OCI-LY7 (cell line): ENCODE data around the gene TPST1. TPM values are rescaled to one million over a fixed set of nuclear protein-coding genes. Genes with fewer than 3 reads are reported as not detected.

Experiments
- BruUV-seq: library from RNA; stranded (reverse); fragments of 400-500 nt; replicated peaks from 2 replicates; lab custom pipeline; 2021; lab: Mats Ljungman, UMichigan
- CTCF ChIA-PET: fragments of 300-600 bp; sonication (Branson Sonifier 250); formaldehyde crosslinking; loops from one replicate; lab custom pipeline; 2022; ENCODE audit warnings: antibody characterized with exemption; ENCODE audit not compliant: unreplicated experiment; lab: Charles Lee
- POLR2A ChIA-PET: fragments of 300-600 bp; sonication (Branson Sonifier 250); formaldehyde crosslinking; loops from one replicate; lab custom pipeline; 2022; ENCODE audit warnings: antibody characterized with exemption; lab: Charles Lee
- DNase-seq: peaks from one replicate; pipeline ENCODE4 v3.0.0-alpha.2; 2015; ENCODE audit warnings: low spot score
- H2AFZ ChIP-seq: fragments of 200-600 bp; sonication (generic), shearing (Covaris generic); 2 replicates; pipeline ENCODE4 v1.6.1; 2014; ENCODE audit warnings: mild to moderate bottlenecking, antibody characterized with exemption, low read length, moderate library complexity
- H3K27ac ChIP-seq: fragments of 200-600 bp; sonication (generic); 2 replicates; pipeline ENCODE4 v1.5.1; 2014; ENCODE audit warnings: mixed run types, low read depth, mild to moderate bottlenecking, moderate library complexity, low read length, inconsistent platforms; ENCODE audit not compliant: poor library complexity, severe bottlenecking
- H3K36me3 ChIP-seq: fragments of 200-600 bp; sonication (generic); 2 replicates; pipeline ENCODE4 v1.6.1; 2014; ENCODE audit warnings: mild to moderate bottlenecking, antibody characterized with exemption, low read length, moderate library complexity, mixed read lengths; ENCODE audit not compliant: insufficient read depth
- H3K4me1 ChIP-seq: fragments of 200-600 bp; sonication (generic); 2 replicates; pipeline ENCODE4 v1.5.1; 2014; ENCODE audit warnings: mild to moderate bottlenecking, low read length; ENCODE audit not compliant: insufficient read depth, poor library complexity, severe bottlenecking
- H3K4me2 ChIP-seq: fragments of 200-600 bp; sonication (generic); 2 replicates; pipeline ENCODE4 v1.6.1; 2014; ENCODE audit warnings: mild to moderate bottlenecking, low read length
- H3K4me3 ChIP-seq: fragments of 200-600 bp; sonication (generic); 2 replicates; pipeline ENCODE4 v1.5.1; 2014; ENCODE audit warnings: mild to moderate bottlenecking, low read depth, low read length; ENCODE audit not compliant: poor library complexity, severe bottlenecking
- H3K79me2 ChIP-seq: fragments of 200-600 bp; sonication (generic); 2 replicates; pipeline ENCODE4 v1.6.1; 2016; ENCODE audit warnings: low read depth, mild to moderate bottlenecking, low read length, moderate library complexity, mixed read lengths; ENCODE audit not compliant: insufficient read depth
- H3K9me2 ChIP-seq: fragments of 200-600 bp; sonication (generic); 2 replicates; pipeline ENCODE4 v1.6.1; 2016; ENCODE audit warnings: mild to moderate bottlenecking, low read length, mixed read lengths; ENCODE audit not compliant: insufficient read depth
- H3K9me3 ChIP-seq: fragments of 200-600 bp; sonication (generic); 2 replicates; pipeline ENCODE4 v1.6.1; 2014; ENCODE audit warnings: mild to moderate bottlenecking, mixed run types, low read length, mixed read lengths
- H4K20me1 ChIP-seq: fragments of 200-600 bp; sonication (generic); 2 replicates; pipeline ENCODE4 v1.6.1; 2014; ENCODE audit warnings: mild to moderate bottlenecking, antibody characterized with exemption, low read length, moderate library complexity, mixed read lengths; ENCODE audit not compliant: insufficient read depth
- EZH2phosphoT487 ChIP-seq: fragments of 200-600 bp; sonication (generic); IDR thresholded peaks from 2 replicates; pipeline ENCODE4 v1.6.1; 2018; ENCODE audit warnings: low read depth, borderline replicate concordance, mild to moderate bottlenecking, mixed run types, antibody characterized with exemption, low read length, moderate library complexity, mixed read lengths
- intact Hi-C: fragments of 100-400 bp; cut with micrococcal nuclease; formaldehyde crosslinking; loops from one replicate; pipeline ENCODE4 v1.10.0; 2022; ENCODE audit not compliant: unreplicated experiment
- total RNA-seq, 2 experiments: library from RNA; depleted of rRNA in 1 of 2; stranded (reverse); fragments of >200 nt in 1 of 2; shearing (Covaris generic) in 1 of 2; gene quantifications; 2 replicates each; pipeline ENCODE4 v1.2.3, GENCODE V29; 2014 to 2022
- TF ChIP-seq, protein P1 (sequence below): fragments of 200-600 bp; sonication (generic); conservative IDR thresholded peaks from 2 replicates; pipeline ENCODE4 v1.5.1; 2014; ENCODE audit warnings: mild to moderate bottlenecking, antibody characterized with exemption, low read length, moderate library complexity, mixed read lengths

The TPST1 gene
- total RNA-seq, 2 experiments from 2014 or later = 3.5 to 6.6 TPM

DNA sequence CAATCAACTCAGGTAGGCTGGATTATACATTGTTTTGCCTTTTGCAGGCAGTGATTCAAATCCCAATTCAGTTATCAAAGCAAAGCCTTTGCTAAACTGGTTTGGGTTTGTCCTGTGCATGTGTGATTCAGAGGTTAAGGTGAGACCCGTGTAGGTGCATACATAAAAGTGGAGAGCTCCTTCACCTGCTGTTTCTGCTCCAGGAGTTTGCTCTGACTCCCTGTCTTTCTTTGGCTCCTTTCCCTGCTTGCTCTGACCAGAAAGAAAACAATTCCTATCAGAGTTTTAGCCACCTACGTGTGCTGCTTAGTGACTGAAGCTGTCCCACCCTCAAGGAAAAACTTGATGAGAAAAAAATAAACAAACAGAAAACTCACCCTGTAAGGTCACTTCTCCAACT, 101.1 kb downstream of the TPST1 start:
- no peaks in the 10 kb centered on the region for H4K20me1 ChIP-seq
- H3K27ac ChIP-seq = no peak overlapping the region
- no TSS peak for BruUV-seq
- no peak for DNase-seq
- no peaks in the 10 kb centered on the region for H3K4me1 ChIP-seq
- H3K79me2 ChIP-seq = no peaks in the 10 kb centered on the region
- H2AFZ ChIP-seq = no peak overlapping the region
- no peaks in the 10 kb centered on the region for H3K36me3 ChIP-seq
- no peak overlapping the region for H3K4me3 ChIP-seq
- TF ChIP-seq, protein P1, sequence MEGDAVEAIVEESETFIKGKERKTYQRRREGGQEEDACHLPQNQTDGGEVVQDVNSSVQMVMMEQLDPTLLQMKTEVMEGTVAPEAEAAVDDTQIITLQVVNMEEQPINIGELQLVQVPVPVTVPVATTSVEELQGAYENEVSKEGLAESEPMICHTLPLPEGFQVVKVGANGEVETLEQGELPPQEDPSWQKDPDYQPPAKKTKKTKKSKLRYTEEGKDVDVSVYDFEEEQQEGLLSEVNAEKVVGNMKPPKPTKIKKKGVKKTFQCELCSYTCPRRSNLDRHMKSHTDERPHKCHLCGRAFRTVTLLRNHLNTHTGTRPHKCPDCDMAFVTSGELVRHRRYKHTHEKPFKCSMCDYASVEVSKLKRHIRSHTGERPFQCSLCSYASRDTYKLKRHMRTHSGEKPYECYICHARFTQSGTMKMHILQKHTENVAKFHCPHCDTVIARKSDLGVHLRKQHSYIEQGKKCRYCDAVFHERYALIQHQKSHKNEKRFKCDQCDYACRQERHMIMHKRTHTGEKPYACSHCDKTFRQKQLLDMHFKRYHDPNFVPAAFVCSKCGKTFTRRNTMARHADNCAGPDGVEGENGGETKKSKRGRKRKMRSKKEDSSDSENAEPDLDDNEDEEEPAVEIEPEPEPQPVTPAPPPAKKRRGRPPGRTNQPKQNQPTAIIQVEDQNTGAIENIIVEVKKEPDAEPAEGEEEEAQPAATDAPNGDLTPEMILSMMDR = no peak
- no peak for TF ChIP-seq EZH2phosphoT487
- no peaks in the 10 kb centered on the region for H3K9me2 ChIP-seq
- intact Hi-C loops = no loop called here
- H3K4me2 ChIP-seq = no peak overlapping the region
- no peaks in the 10 kb centered on the region for H3K9me3 ChIP-seq
- ChIA-PET POLR2A (no interaction called here), CTCF (no interaction called here)

DNA sequence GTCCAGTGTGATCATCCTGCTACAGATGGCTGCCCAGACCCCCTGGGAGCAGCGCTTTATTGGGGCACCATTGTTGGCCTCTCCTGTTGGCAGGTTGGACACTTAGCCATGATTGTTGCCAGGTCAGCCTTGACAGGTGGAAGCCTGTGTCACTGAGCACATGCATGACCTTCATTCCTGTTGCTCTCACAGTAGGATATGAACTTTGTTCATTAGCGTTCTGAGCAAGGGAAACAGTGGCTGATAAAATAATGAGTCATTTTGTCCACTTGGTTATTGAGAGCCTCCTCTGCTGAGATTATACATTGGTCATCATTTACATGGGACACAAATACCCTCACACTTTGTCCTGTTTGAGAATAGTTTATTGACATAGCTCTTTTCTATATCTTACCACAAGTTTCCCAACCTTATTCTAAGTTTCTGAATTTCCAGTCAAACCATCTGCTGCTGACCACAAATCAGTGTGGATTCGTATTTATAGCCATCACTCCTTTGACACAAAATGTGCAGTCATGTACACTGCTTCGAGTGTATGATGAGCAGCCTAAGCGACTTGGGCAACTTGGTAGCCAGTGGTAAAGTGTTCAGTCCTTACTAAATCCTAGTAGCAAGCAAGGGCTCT, 102.6 kb downstream of the TPST1 start:
- Histone ChIP-seq H2AFZ (no peak overlapping the region), H3K9me2 (no peaks in the 10 kb centered on the region), H3K27ac (no peak overlapping the region), H3K4me1 (no peaks in the 10 kb centered on the region), H3K9me3 (no peaks in the 10 kb centered on the region), H4K20me1 (no peaks in the 10 kb centered on the region), H3K79me2 (no peaks in the 10 kb centered on the region), H3K4me3 (no peak overlapping the region), H3K4me2 (no peak overlapping the region), H3K36me3 (no peaks in the 10 kb centered on the region)
- ChIA-PET POLR2A (no interaction called here), CTCF (no interaction called here)
- no peak for DNase-seq
- intact Hi-C loops = no loop called here
- no peak for TF ChIP-seq EZH2phosphoT487
- TF ChIP-seq, protein P1 = no peak
- no TSS peak for BruUV-seq

DNA sequence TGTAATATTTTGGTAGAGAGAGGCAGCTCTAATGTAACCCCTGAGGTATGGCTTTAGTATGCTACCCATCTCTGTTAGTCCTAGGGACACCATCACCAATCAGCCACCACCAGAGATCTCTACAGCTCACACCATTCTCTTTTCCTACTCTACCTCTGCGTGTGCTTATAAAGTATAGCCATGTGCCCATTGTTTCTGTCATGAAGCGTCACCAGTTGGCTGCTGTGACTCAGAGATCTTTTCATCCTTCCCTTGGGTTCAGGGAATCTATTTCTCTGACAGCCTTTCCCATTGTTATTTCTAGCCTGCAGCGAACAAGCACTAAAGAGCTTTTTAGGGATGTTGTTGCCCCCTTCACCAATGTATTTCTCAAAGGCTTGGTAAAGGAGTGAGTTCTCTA, 103.3 kb downstream of the TPST1 start:
- no peaks in the 10 kb centered on the region for H3K9me3 ChIP-seq
- intact Hi-C loops = no loop called here
- no peak for DNase-seq
- TF ChIP-seq, protein P1 = no peak
- no peak for TF ChIP-seq EZH2phosphoT487
- H3K4me3 ChIP-seq = no peak overlapping the region
- H3K4me1 ChIP-seq = no peaks in the 10 kb centered on the region
- ChIA-PET CTCF (no interaction called here), POLR2A (no interaction called here)
- H3K9me2 ChIP-seq = no peaks in the 10 kb centered on the region
- no peaks in the 10 kb centered on the region for H4K20me1 ChIP-seq
- no peaks in the 10 kb centered on the region for H3K79me2 ChIP-seq
- H2AFZ ChIP-seq = no peak overlapping the region
- H3K27ac ChIP-seq = no peak overlapping the region
- H3K36me3 ChIP-seq = no peaks in the 10 kb centered on the region
- H3K4me2 ChIP-seq = no peak overlapping the region
- no TSS peak for BruUV-seq
